H1 (cell line): ENCODE measurements around the gene CDH12. TPM values are rescaled to one million over a fixed set of nuclear protein-coding genes. Genes with fewer than 3 reads are reported as not detected.

Source experiments
- CTCF ChIA-PET: fragments of 300-600 bp; sonication (Branson Sonifier 250); formaldehyde crosslinking; loops from one replicate; lab custom pipeline; 2021; ENCODE audit not compliant: partially characterized antibody; lab: Charles Lee
- POLR2A ChIA-PET: fragments of 300-600 bp; sonication (Branson Sonifier 250); formaldehyde crosslinking; loops from one replicate; lab custom pipeline; 2021; ENCODE audit warnings: inconsistent platforms; ENCODE audit not compliant: partially characterized antibody; lab: Charles Lee
- DNase-seq, 2 experiments: peaks; one replicate each; pipeline versions ENCODE4 v3.0.0 to v3.0.0-alpha.2; 2010 to 2022; ENCODE audit warnings: low spot score in 2 of 2, low read depth in 1 of 2, mixed read lengths in 1 of 2
- FAIRE-seq: peaks from 2 replicates; lab custom pipeline; 2011; peaks lifted over from hg19 to GRCh38; lab: Jason Lieb, UNC
- H2AFZ ChIP-seq: 2 replicates; pipeline ENCODE4 v1.8.1; 2012; ENCODE audit warnings: low read length, inconsistent platforms
- H2AK5ac ChIP-seq: 2 replicates; pipeline ENCODE4 v1.6.1; 2013; ENCODE audit warnings: low read depth, low read length
- H2BK120ac ChIP-seq: replicated peaks from 2 replicates; pipeline ENCODE3; 2013; ENCODE audit warnings: low read depth, low read length, inconsistent platforms
- H2BK12ac ChIP-seq: 2 replicates; pipeline ENCODE4 v1.6.1; 2013; ENCODE audit warnings: low read depth, low read length
- H2BK15ac ChIP-seq: 2 replicates; pipeline ENCODE4 v1.6.1; 2013; ENCODE audit warnings: low read length
- H2BK20ac ChIP-seq: 2 replicates; pipeline ENCODE4 v1.6.1; 2013; ENCODE audit warnings: low read length
- H2BK5ac ChIP-seq: 2 replicates; pipeline ENCODE4 v1.6.1; 2013; ENCODE audit warnings: low read depth, low read length
- H3K14ac ChIP-seq: 2 replicates; pipeline ENCODE4 v1.6.1; 2013; ENCODE audit warnings: inconsistent platforms; ENCODE audit not compliant: insufficient read length
- H3K18ac ChIP-seq: 2 replicates; pipeline ENCODE4 v1.6.1; 2013; ENCODE audit warnings: low read length; ENCODE audit errors: extremely low read depth
- H3K23ac ChIP-seq: 2 replicates; pipeline ENCODE4 v1.6.1; 2013; ENCODE audit warnings: inconsistent platforms; ENCODE audit not compliant: insufficient read length
- H3K23me2 ChIP-seq: 2 replicates; pipeline ENCODE4 v1.6.1; 2013; ENCODE audit warnings: low read depth, low read length
- H3K27ac ChIP-seq: 2 replicates; pipeline ENCODE4 v1.6.1; 2011; ENCODE audit warnings: low read depth, low read length, inconsistent platforms
- H3K27me3 ChIP-seq, 4 experiments: replicated peaks in 1 of 4; 1 replicate in 1 of 4; 2 replicates in 3 of 4; pipeline versions ENCODE4 v1.6.1 to v1.8.1; 2011 to 2013; ENCODE audit warnings: low read length in 3 of 4, mild to moderate bottlenecking in 3 of 4, inconsistent platforms in 2 of 4, mixed read lengths in 2 of 4, moderate library complexity in 1 of 4; ENCODE audit not compliant: control insufficient read depth in 3 of 4, insufficient read depth in 3 of 4; ENCODE audit errors: extremely low read depth in 1 of 4
- H3K36me3 ChIP-seq, 4 experiments: 2 replicates each; pipeline versions ENCODE4 v1.6.1 to v1.8.1; 2011 to 2013; ENCODE audit warnings: mild to moderate bottlenecking in 4 of 4, low read length in 3 of 4, moderate library complexity in 2 of 4, control low read depth in 1 of 4, inconsistent platforms in 1 of 4; ENCODE audit not compliant: insufficient read depth in 4 of 4, control insufficient read depth in 2 of 4
- H3K4ac ChIP-seq: replicated peaks from 2 replicates; pipeline ENCODE3; 2013; ENCODE audit warnings: low read length, low read depth, mixed read lengths, inconsistent platforms; ENCODE audit not compliant: insufficient read length
- H3K4me1 ChIP-seq, 4 experiments: replicated peaks in 1 of 4; 1 replicate in 1 of 4; 2 replicates in 3 of 4; pipeline versions ENCODE4 v1.6.1 to v1.8.1; 2011 to 2013; ENCODE audit warnings: low read length in 3 of 4, inconsistent platforms in 2 of 4, mixed read lengths in 1 of 4; ENCODE audit not compliant: insufficient read depth in 4 of 4, control insufficient read depth in 3 of 4
- H3K4me2 ChIP-seq, 2 experiments: 2 replicates each; pipeline versions ENCODE4 v1.6.1 to v1.8.1; 2011 to 2013; ENCODE audit warnings: low read depth in 2 of 2, low read length in 2 of 2, control low read depth in 1 of 2, inconsistent platforms in 1 of 2, mild to moderate bottlenecking in 1 of 2; ENCODE audit not compliant: insufficient read depth in 1 of 2
- H3K4me3 ChIP-seq, 4 experiments: fragments of 200-600, 300-600 bp in 1 of 4; sonication (generic), shearing (Covaris generic), sonication (Bioruptor Twin) in 1 of 4; 2 replicates each; pipeline versions ENCODE4 v1.5.1 to v1.8.1; 2011 to 2016; ENCODE audit warnings: low read length in 4 of 4, low read depth in 3 of 4, control low read depth in 2 of 4, inconsistent platforms in 2 of 4, mild to moderate bottlenecking in 2 of 4, mixed read lengths in 1 of 4, moderate library complexity in 1 of 4; ENCODE audit not compliant: insufficient read depth in 2 of 4; ENCODE audit errors: extremely low read depth in 1 of 4
- H3K56ac ChIP-seq: replicated peaks from 2 replicates; pipeline ENCODE3; 2013; ENCODE audit warnings: low read depth, mild to moderate bottlenecking, mixed read lengths, low read length, inconsistent platforms; ENCODE audit not compliant: insufficient read length
- H3K79me1 ChIP-seq: 2 replicates; pipeline ENCODE4 v1.6.1; 2013; ENCODE audit warnings: low read depth, low read length, control low read depth
- H3K79me2 ChIP-seq, 2 experiments: 2 replicates each; pipeline versions ENCODE4 v1.6.1 to v1.8.1; 2012 to 2013; ENCODE audit warnings: low read length in 2 of 2, mild to moderate bottlenecking in 2 of 2, inconsistent platforms in 1 of 2; ENCODE audit not compliant: insufficient read depth in 2 of 2, control insufficient read depth in 1 of 2
- H3K9ac ChIP-seq, 4 experiments: replicated peaks in 1 of 4; 1 replicate in 1 of 4; 2 replicates in 3 of 4; pipeline versions ENCODE4 v1.6.1 to v1.8.1; 2011 to 2013; ENCODE audit warnings: low read depth in 3 of 4, low read length in 3 of 4, control low read depth in 2 of 4, mild to moderate bottlenecking in 2 of 4, moderate library complexity in 2 of 4, inconsistent platforms in 1 of 4; ENCODE audit errors: extremely low read depth in 1 of 4
- H3K9me3 ChIP-seq, 2 experiments: 2 replicates each; pipeline versions ENCODE4 v1.6.1 to v1.8.1; 2012 to 2013; ENCODE audit warnings: mild to moderate bottlenecking in 2 of 2, moderate library complexity in 2 of 2, control low read depth in 1 of 2, inconsistent platforms in 1 of 2, low read depth in 1 of 2, low read length in 1 of 2, mixed read lengths in 1 of 2; ENCODE audit not compliant: insufficient read depth in 2 of 2
- H4K20me1 ChIP-seq, 2 experiments: replicated peaks in 1 of 2; 2 replicates each; pipeline versions ENCODE3 to v1.8.1; 2011 to 2013; ENCODE audit warnings: inconsistent platforms in 2 of 2, low read length in 2 of 2, mild to moderate bottlenecking in 1 of 2; ENCODE audit not compliant: insufficient read depth in 2 of 2, control insufficient read depth in 1 of 2
- H4K5ac ChIP-seq: 2 replicates; pipeline ENCODE4 v1.6.1; 2013; ENCODE audit warnings: low read length, low read depth, mixed read lengths, inconsistent platforms; ENCODE audit not compliant: insufficient read length
- H4K8ac ChIP-seq: 2 replicates; pipeline ENCODE4 v1.8.0; 2013; ENCODE audit warnings: mild to moderate bottlenecking, moderate library complexity, low read length, inconsistent platforms; ENCODE audit not compliant: insufficient read depth; ENCODE audit errors: extremely low read depth
- H4K91ac ChIP-seq: replicated peaks from 2 replicates; pipeline ENCODE3; 2013; ENCODE audit warnings: low read length, mixed read lengths, inconsistent platforms; ENCODE audit not compliant: insufficient read length
- BACH1 ChIP-seq: IDR thresholded peaks from 2 replicates; pipeline ENCODE4 v1.6.1; 2012; ENCODE audit warnings: low read length, improper control_type of control experiment
- BCL11A ChIP-seq, 2 experiments: IDR thresholded peaks; one replicate each; pipeline ENCODE4 v1.6.1; 2011; ENCODE audit warnings: low read depth in 2 of 2, low read length in 2 of 2, mild to moderate bottlenecking in 2 of 2
- CHD1 ChIP-seq: IDR thresholded peaks from 2 replicates; pipeline ENCODE4 v1.6.1; 2012; ENCODE audit warnings: low read depth, low read length, improper control_type of control experiment
- KDM1A ChIP-seq: fragments of 200-600, 300-600 bp; sonication (generic); IDR thresholded peaks from 2 replicates; pipeline ENCODE4 v1.7.1; 2016; ENCODE audit warnings: mild to moderate bottlenecking, low read length, borderline replicate concordance
- PHF8 ChIP-seq: fragments of 200-600 bp; sonication (generic); conservative IDR thresholded peaks from 2 replicates; pipeline ENCODE4 v1.7.1; 2012; ENCODE audit warnings: low read depth, mild to moderate bottlenecking, inconsistent platforms, low read length, moderate library complexity
- POLR2A ChIP-seq, 2 experiments: IDR thresholded peaks; 1 replicate in 1 of 2; 2 replicates in 1 of 2; pipeline ENCODE4 v1.6.1; 2011; ENCODE audit warnings: low read depth in 2 of 2, low read length in 2 of 2, mild to moderate bottlenecking in 2 of 2; ENCODE audit errors: control extremely low read depth in 1 of 2
- SP4 ChIP-seq: IDR thresholded peaks from 2 replicates; pipeline ENCODE4 v1.6.1; 2012; ENCODE audit warnings: low read length, inconsistent platforms
- SRF ChIP-seq: IDR thresholded peaks from 2 replicates; pipeline ENCODE4 v1.6.1; 2011; ENCODE audit warnings: mild to moderate bottlenecking, low read depth, low read length, moderate library complexity
- TAF7 ChIP-seq: optimal IDR thresholded peaks from 2 replicates; pipeline ENCODE3; 2011; ENCODE audit warnings: low read depth, mild to moderate bottlenecking, inconsistent platforms, low read length, moderate library complexity, borderline replicate concordance
- TCF12 ChIP-seq: IDR thresholded peaks from 2 replicates; pipeline ENCODE4 v1.6.1; 2011; ENCODE audit warnings: low read depth, mild to moderate bottlenecking, low read length
- YY1 ChIP-seq: IDR thresholded peaks from 2 replicates; pipeline ENCODE4 v1.6.1; 2011; ENCODE audit warnings: low read depth, mild to moderate bottlenecking, low read length
- WGBS, 2 experiments: shearing (Covaris generic) in 1 of 2; methylation state at CpG; one replicate each; pipeline versions ENCODE4 v1.1.6 to v1.1.7; 2013 to 2015; ENCODE audit warnings: low lambda C conversion rate in 2 of 2, mixed read lengths in 2 of 2, inconsistent platforms in 1 of 2, low coverage in 1 of 2, missing lambda C conversion rate in 1 of 2; ENCODE audit not compliant: insufficient replicate concordance in 2 of 2, insufficient coverage in 1 of 2, insufficient read length in 1 of 2; ENCODE audit errors: extremely low coverage in 1 of 2, missing lambda C conversion rate in 1 of 2; 5-methylcytosine and 5-hydroxymethylcytosine counted together
- polyA plus RNA-seq, 7 experiments: library from polyadenylated mRNA; depleted of rRNA in 3 of 7; stranded (reverse) in 5 of 7; unstranded in 2 of 7; fragments of >200 nt in 5 of 7; fragments of 200-250 nt in 2 of 7; gene quantifications; 1 replicate in 5 of 7; 2 replicates in 1 of 7; 4 replicates in 1 of 7; pipeline versions ENCODE4 v1.2.1 to v1.2.3, GENCODE V29; 2011 to 2013; ENCODE audit warnings: missing spikeins in 2 of 7, mixed read lengths in 2 of 7
- total RNA-seq: library from RNA; stranded (reverse); fragmentation: NEBNext Ultra II Directional; extraction: Animal tissue kit (Norgen Biotek cat#: 25700); gene quantifications from 2 replicates; pipeline ENCODE4 v1.2.1, GENCODE V29; 2021
- TF ChIP-seq, protein P1 (sequence below): IDR thresholded peaks from 2 replicates; pipeline ENCODE4 v1.6.1; 2011; ENCODE audit warnings: low read depth, mild to moderate bottlenecking, low read length; ENCODE audit not compliant: insufficient read depth

The CDH12 gene
- total and polyA plus RNA-seq, 2 of the 8 experiments (the other 6 are each of a cell fraction or from before 2014, with no cell fraction given): 0.03 TPM; not detected in 1

DNA sequence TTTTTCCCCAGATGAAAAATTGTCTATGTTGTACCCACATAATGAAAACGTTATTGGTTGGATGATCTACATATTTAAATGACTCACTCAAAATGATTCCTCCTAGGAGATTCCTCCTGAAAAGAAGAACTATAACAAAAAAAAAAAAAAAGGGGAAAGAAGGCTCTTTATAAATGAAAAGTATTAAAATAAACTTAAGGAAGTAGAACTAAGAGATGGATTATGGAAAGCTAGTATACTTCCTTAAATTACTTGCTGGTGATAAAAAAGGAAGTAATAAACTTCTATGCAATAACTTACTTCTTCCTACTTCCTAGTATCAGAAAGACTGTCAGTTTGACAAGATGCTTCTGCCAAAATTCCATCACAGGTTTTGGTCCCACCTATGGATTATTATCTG, 1087.7 kb downstream of the CDH12 start:
- no peak overlapping the region for H3K4me3 ChIP-seq
- H3K79me1 ChIP-seq: no peaks in the 10 kb centered on the region
- H3K9me3 ChIP-seq: no peaks in the 10 kb centered on the region
- H3K56ac ChIP-seq: no peak overlapping the region
- H4K8ac ChIP-seq: no peak overlapping the region
- H3K4me2 ChIP-seq: no peak overlapping the region
- no peak for TF ChIP-seq YY1
- TF ChIP-seq TAF7: no peak
- no peak for TF ChIP-seq SRF
- no peak for TF ChIP-seq BACH1
- no peak for TF ChIP-seq CHD1
- TF ChIP-seq TCF12: no peak
- no peak for TF ChIP-seq POLR2A (IDR thresholded peaks at IDR 0.05; ENCODE audit: control extremely low read depth in 1 of 2, low read depth in 2 of 2, low read length in 2 of 2)
- no peak for TF ChIP-seq KDM1A
- no peak for TF ChIP-seq PHF8
- TF ChIP-seq BCL11A (IDR thresholded peaks at IDR 0.05; ENCODE audit: low read depth in 2 of 2, low read length in 2 of 2): no peak
- TF ChIP-seq SP4: no peak
- TF ChIP-seq, protein P1, sequence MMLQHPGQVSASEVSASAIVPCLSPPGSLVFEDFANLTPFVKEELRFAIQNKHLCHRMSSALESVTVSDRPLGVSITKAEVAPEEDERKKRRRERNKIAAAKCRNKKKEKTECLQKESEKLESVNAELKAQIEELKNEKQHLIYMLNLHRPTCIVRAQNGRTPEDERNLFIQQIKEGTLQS: no peak
- H2BK20ac ChIP-seq: no peak overlapping the region
- H3K14ac ChIP-seq: no peak overlapping the region
- FAIRE-seq: no peak
- no peak overlapping the region for H3K4ac ChIP-seq
- no peaks in the 10 kb centered on the region for H3K4me1 ChIP-seq
- no peaks in the 10 kb centered on the region for H4K20me1 ChIP-seq
- H3K23me2 ChIP-seq: no peaks in the 10 kb centered on the region
- H2AK5ac ChIP-seq: no peak overlapping the region
- no peak overlapping the region for H2BK12ac ChIP-seq
- no peak overlapping the region for H2BK120ac ChIP-seq
- H3K9ac ChIP-seq: no peak overlapping the region
- DNase-seq: no peak
- CTCF ChIA-PET: no interaction called here
- no peak overlapping the region for H2BK5ac ChIP-seq
- H2AFZ ChIP-seq: no peak overlapping the region
- no peaks in the 10 kb centered on the region for H3K79me2 ChIP-seq
- no peaks in the 10 kb centered on the region for H3K36me3 ChIP-seq
- no peak overlapping the region for H4K5ac ChIP-seq
- no peak overlapping the region for H3K27ac ChIP-seq
- 76% methylated on average over 1 of the region's 1 CpG; no CpG with 5 or more reads in 1 of the 2 experiments for WGBS, 2 experiments
- no peaks in the 10 kb centered on the region for H3K27me3 ChIP-seq
- H2BK15ac ChIP-seq: no peak overlapping the region
- H4K91ac ChIP-seq: no peak overlapping the region
- H3K23ac ChIP-seq: no peak overlapping the region
- H3K18ac ChIP-seq: no peak overlapping the region
- POLR2A ChIA-PET: no interaction called here
